Measurements from ENCODE around the gene TENM4. TPM values are rescaled to one million over a fixed set of nuclear protein-coding genes. Genes with fewer than 3 reads are reported as not detected.
A peak's percentile ranks its signal among the peaks of the same experiment; 100 is the strongest.

Gene TENM4
- total and polyA plus RNA-seq, 2 experiments from 2014 or later = 19.0 to 105 TPM

GRCh38 chr11:78727816-78728215 lies 713.0 kb downstream of the TENM4 start:
- peaks cover 9% of the 10 kb centered on the region for H3K36me3 ChIP-seq
- no peaks in the 10 kb centered on the region for H3K9me3 ChIP-seq (ENCODE audit: low read depth)
- TF ChIP-seq, protein P1, sequence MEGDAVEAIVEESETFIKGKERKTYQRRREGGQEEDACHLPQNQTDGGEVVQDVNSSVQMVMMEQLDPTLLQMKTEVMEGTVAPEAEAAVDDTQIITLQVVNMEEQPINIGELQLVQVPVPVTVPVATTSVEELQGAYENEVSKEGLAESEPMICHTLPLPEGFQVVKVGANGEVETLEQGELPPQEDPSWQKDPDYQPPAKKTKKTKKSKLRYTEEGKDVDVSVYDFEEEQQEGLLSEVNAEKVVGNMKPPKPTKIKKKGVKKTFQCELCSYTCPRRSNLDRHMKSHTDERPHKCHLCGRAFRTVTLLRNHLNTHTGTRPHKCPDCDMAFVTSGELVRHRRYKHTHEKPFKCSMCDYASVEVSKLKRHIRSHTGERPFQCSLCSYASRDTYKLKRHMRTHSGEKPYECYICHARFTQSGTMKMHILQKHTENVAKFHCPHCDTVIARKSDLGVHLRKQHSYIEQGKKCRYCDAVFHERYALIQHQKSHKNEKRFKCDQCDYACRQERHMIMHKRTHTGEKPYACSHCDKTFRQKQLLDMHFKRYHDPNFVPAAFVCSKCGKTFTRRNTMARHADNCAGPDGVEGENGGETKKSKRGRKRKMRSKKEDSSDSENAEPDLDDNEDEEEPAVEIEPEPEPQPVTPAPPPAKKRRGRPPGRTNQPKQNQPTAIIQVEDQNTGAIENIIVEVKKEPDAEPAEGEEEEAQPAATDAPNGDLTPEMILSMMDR (IDR thresholded peaks at IDR 0.05; ENCODE audit: low read depth, low read length) = no peak
- H3K4me1 ChIP-seq (ENCODE audit: low read depth) = no peaks in the 10 kb centered on the region
- no peak for DNase-seq (ENCODE audit: low read depth in 1 of 2, low spot score in 1 of 2)
- H3K4me3 ChIP-seq = no peak overlapping the region
- H3K27me3 ChIP-seq = no peaks in the 10 kb centered on the region
- no peak overlapping the region for H3K27ac ChIP-seq

DNA sequence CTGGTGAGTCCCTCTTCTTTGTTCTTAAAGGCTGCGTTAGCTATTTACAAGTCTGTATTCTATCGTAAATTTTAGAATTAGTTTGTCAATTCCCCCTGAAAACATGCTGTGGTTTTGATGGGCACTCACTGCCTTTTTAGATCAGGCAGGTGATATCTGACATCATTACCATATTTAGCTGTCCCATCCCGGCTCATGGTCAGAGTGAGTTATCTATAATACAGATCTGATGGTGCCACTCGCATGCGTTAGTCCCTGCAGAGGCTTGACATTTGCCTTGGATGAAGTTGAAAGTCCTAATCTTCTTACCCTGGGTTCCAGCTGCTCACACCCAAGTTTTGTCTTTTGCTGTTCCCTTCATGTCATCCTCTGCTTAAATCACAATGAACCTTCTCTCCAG lies 715.6 kb downstream of the TENM4 start:
- no peak overlapping the region for H3K27ac ChIP-seq
- H3K27me3 ChIP-seq = no peaks in the 10 kb centered on the region
- TF ChIP-seq, protein P1 (IDR thresholded peaks at IDR 0.05; ENCODE audit: low read depth, low read length) = no peak
- DNase-seq (ENCODE audit: low read depth in 1 of 2, low spot score in 1 of 2) = no peak
- no peak overlapping the region for H3K4me3 ChIP-seq
- H3K9me3 ChIP-seq (ENCODE audit: low read depth) = no peaks in the 10 kb centered on the region
- peaks cover 11% of the 10 kb centered on the region for H3K36me3 ChIP-seq
- no peaks in the 10 kb centered on the region for H3K4me1 ChIP-seq (ENCODE audit: low read depth)

- no peaks in the 10 kb centered on the region for H3K4me1 ChIP-seq (ENCODE audit: low read depth)
- peaks cover 14% of the 10 kb centered on the region for H3K36me3 ChIP-seq
- DNase-seq (ENCODE audit: low read depth in 1 of 2, low spot score in 1 of 2) = peak in 1 of 2 donors; percentile 3
- H3K9me3 ChIP-seq (ENCODE audit: low read depth) = no peaks in the 10 kb centered on the region
- H3K27ac ChIP-seq = no peak overlapping the region
- H3K27me3 ChIP-seq = no peaks in the 10 kb centered on the region
- no peak overlapping the region for H3K4me3 ChIP-seq
- TF ChIP-seq, protein P1 (IDR thresholded peaks at IDR 0.05; ENCODE audit: low read depth, low read length) = no peak
Observed at GRCh38 chr11:78722786-78723185, 718.0 kb downstream of the TENM4 start.

GRCh38 chr11:78720281-78720989 lies 720.4 kb downstream of the TENM4 start:
- TF ChIP-seq, protein P1 (IDR thresholded peaks at IDR 0.05; ENCODE audit: low read depth, low read length) = no peak
- no peak overlapping the region for H3K27ac ChIP-seq
- DNase-seq (ENCODE audit: low read depth in 1 of 2, low spot score in 1 of 2) = no peak

DNA sequence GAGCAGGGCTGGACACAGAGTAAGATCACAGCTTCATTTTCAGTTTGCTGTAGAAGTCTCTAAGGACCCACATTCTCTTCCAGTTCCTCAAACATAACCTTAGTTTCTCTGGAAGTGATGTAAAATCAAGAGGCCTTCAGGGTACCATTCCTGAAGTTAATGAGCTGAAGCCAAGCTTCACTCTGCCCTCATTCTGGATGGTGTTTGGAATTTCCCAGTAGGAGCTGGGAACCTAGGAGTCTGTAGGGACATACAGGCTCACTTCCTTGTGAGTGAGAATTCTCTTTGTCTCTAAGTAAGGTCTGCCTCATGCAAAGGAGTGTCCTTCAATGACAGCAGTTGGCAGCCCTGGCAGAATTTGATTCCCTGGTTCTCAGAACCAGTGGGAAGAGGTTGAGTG lies 723.8 kb downstream of the TENM4 start:
- Histone ChIP-seq H3K36me3 (peaks cover 5% of the 10 kb centered on the region), H3K9me3 (ENCODE audit: low read depth) (no peaks in the 10 kb centered on the region)
- TF ChIP-seq, protein P1 (IDR thresholded peaks at IDR 0.05; ENCODE audit: low read depth, low read length) = no peak

More at GRCh38 chr11:78720281-78720989, 720.4 kb downstream of the TENM4 start:
- peaks cover 11% of the 10 kb centered on the region for H3K36me3 ChIP-seq
- peaks cover under 1% of the 10 kb centered on the region for H3K4me1 ChIP-seq (ENCODE audit: low read depth)
- no peak overlapping the region for H3K4me3 ChIP-seq
- no peaks in the 10 kb centered on the region for H3K9me3 ChIP-seq (ENCODE audit: low read depth)
- no peaks in the 10 kb centered on the region for H3K27me3 ChIP-seq

More for the DNA sequence above, 723.8 kb downstream of the TENM4 start:
- Histone ChIP-seq H3K27me3 (no peaks in the 10 kb centered on the region), H3K4me3 (no peak overlapping the region), H3K4me1 (ENCODE audit: low read depth) (peaks cover 13% of the 10 kb centered on the region), H3K27ac (no peak overlapping the region)
- no peak for DNase-seq (ENCODE audit: low read depth in 1 of 2, low spot score in 1 of 2)

All from cardiac muscle cell (in vitro differentiated cells and primary cell).